T1000 (cell line): ENCODE measurements around the gene THRB.

Experiments used
- DNase-seq: peaks from one replicate; lab custom pipeline; 2025; ENCODE audit warnings: mixed read lengths; lab: John Stamatoyannopoulos, UW

The THRB gene

GRCh38 chr3:24374801-24375200 is 119.8 kb downstream of the THRB start:
- no peak for DNase-seq

- no peak for DNase-seq
These were observed 121.3 kb downstream of the THRB start for GRCh38 chr3:24373198-24373959.

DNA sequence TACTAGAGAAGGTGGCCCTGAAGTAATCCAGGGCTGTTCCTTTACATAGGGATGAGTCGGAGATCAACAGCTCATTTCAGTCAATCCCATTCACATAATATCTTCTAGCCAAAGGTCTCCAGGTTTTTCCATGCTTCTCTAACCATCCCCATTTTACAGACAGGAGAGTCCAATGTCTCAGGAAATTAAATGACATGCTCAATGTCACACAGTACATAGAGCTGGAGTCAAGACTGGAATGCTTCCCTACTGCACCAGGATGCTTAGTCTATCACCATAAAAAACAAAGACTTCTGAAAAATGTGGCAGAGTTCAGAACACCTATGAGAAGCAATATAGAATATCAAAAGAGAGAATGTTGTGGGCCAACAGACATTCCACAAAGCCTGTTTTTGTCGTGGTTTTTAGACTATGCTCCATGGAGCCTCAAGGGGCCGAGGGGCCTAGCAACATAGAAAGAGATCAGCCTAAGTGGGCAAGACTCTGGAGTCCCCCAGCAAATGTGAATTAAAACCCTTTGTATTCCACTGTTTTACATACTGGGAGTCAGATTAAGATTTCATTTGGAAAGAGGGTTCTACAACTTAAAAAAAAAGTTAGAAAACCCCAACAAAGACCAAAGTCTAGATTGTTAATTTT is 122.0 kb downstream of the THRB start:
- DNase-seq: no peak

DNA sequence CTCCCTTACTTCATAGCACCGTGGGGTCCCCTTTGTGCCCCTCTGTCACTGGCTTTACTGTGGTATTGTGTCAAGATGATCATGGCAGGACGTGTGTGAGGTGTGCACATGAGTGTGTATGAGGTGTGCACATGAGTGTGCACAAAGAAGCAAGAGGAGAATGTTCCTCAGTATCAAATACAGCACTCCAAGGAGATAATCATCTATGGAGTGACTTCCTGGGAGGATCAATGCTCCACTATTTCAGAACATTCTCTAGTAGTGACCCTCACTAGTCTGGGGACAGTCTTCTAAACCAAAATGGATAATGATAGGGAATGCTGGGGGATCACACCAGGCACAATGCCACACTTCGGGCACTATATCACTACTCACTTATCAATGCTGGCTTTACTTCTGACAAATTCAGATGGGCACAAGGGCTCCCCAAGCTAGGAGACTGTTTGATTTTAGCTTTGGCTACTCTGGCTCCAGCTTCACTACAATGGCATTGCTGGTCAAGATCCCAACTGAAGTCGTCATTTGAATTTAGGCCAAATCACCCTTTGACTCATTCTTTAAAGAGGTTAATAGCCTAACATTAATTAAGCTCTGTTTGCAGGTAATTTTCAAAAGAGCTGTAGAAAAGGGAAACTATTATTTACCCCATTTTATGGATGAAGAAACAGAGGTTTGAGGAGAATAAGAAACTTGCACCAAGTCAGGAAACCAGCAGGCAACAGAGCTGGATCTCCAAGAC is 124.1 kb downstream of the THRB start:
- no peak for DNase-seq

DNA sequence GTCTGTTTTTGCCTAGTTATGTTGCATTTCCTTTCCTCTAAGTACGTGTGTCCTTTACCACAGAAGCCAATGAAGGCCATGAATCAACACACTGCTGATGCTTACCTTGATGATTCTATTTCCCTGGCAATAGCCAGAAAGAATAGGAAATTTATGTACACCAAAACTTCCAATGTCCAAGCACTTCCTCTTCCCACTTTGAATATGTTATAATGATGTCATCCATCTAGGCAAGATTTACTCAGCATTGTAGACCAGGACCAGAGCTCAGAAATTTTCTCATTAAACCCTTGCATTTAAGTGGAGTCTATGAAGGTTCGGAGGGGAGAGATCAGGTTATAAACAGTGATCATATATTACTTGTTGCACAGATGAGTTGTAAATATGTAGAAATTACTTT is 126.0 kb downstream of the THRB start:
- no peak for DNase-seq

- DNase-seq: no peak
These were observed 126.9 kb downstream of the THRB start for GRCh38 chr3:24367664-24368264.

DNA sequence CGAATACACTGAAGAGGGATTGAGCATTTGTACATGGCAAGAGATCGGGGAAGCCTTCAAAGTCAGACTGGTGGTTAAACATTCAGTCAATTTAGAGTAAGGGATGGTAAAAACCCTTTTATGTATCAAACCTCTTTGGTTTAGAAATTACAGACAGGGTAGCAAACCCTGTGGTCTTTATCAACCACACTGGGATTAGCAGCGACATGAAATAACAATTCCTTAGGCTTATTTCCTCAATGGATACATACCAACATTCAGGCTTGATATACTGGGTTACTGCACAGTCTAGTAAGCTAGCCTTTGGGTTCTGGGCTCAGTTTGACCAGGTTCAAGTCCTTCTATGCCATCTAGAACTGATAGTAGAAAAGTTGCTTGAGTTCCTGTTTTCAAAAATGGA is 127.4 kb downstream of the THRB start:
- DNase-seq: no peak

DNA sequence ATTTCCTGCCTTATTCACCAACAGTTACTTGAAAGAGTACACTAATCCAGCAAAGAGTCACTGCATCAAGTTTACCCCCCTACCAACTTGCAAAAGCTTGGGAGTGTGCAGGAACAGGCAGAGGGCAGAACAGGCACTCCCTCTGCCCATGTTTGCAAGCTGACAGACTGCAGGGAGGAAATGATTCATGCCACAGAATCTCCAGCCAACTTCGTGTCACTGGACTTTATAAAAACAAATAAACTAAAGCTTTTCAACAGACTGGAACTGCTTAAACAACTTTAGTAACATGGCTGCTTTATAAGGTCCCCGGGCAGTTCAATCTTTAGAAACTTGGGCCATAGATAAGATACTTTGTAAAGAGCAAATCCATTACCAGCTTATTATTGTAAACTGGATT is 129.5 kb downstream of the THRB start:
- DNase-seq: peak; percentile 59

DNA sequence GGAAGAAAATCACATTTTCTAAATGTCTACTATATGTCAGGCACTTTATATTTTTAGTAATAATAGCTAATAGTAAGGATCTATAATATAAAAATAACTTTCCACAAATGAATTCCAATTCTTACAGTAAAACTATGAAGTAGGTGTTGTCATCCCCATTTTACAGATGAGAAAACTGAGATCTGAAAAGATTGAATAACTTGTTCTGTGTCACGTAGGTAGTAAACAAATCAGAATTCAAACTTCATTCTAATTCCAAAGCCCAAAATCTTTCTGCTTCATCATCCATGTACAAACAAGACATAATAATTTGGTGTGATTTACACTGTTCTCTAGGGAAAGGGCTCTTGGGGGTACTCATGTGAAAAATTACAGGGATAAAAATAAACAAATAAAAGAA is 130.3 kb downstream of the THRB start:
- no peak for DNase-seq

- no peak for DNase-seq
These were observed 131.4 kb downstream of the THRB start for GRCh38 chr3:24363242-24363641.

- no peak for DNase-seq
These were observed 133.0 kb downstream of the THRB start for GRCh38 chr3:24361623-24362022.

- DNase-seq: no peak
These were observed 133.7 kb downstream of the THRB start for GRCh38 chr3:24360957-24361356.

DNA sequence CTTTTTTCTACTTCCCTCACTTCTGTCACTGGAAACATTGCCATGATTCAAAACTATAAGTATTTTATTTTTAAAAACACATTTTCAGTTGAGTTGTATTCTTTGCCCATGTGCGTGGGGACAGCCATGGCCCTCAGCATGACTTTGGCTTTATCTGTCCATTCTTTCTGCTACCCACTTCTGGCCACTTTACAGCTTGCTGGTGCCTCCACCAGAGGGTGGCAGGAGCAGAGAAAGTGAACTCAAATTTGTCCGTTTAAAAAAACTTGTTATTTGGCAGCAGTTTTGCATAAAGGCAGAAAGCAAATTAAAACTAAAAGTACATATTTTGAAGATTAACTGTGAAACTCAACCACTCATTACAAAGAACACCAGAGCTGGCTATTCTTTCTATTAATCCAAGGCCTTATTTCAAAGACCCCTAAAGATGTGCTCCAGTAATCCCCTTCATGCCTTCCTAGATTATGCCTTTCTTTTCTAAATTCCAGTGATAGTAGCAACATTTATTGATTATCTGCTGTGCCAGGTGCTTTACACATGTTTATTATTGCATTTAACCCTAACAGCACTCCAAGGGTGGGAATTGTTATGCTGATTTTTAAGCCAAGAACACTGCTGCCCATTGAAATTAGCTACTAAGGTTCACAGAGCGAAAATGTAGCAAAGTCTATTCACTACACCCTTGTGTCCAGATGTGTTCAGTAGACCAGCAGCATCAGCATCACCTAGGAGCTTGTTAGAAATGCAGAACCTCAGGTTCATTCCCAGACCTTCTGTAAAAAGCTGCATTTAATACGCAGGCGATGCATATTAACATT is 134.8 kb downstream of the THRB start:
- DNase-seq: no peak

DNA sequence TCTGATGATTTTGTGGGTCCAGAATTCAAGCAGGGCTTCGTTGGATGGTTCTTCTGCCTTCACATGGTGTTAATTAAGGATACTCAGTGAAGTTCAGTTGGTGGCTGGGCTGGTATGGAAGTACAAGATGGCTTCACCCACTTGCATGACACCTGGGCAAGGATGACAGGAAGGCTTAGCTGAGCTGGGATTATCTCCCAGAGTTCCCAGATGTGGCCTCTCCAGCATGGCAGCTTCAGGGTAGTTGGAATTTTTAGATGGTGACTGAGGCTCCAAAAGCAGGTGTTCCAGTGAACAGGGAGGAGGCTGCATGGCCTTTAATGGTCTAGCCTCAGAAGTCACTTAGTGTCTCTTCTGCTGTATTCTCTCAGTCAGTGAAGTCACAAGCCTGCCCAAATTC is 135.5 kb downstream of the THRB start:
- no peak for DNase-seq

DNA sequence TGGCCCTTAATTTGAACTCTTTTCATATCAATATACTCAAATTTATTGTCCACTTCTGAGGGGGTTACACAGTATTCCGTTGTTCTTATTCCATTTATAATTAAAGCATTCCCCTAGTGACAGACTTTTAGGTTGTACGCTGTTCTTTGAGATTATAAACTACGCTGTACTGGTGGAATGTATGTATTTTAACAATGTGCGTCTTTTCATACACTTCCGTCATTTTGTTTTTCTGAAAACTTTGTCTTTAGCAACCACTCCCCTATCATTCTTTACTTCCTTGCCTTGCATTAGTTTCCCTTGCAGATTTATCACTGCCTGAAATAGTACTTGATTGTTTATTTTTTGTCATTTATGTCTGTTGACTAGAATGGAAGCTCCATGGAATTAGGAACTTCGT is 137.0 kb downstream of the THRB start:
- no peak for DNase-seq

- DNase-seq: no peak
These were observed 138.8 kb downstream of the THRB start for GRCh38 chr3:24355806-24356205.

DNA sequence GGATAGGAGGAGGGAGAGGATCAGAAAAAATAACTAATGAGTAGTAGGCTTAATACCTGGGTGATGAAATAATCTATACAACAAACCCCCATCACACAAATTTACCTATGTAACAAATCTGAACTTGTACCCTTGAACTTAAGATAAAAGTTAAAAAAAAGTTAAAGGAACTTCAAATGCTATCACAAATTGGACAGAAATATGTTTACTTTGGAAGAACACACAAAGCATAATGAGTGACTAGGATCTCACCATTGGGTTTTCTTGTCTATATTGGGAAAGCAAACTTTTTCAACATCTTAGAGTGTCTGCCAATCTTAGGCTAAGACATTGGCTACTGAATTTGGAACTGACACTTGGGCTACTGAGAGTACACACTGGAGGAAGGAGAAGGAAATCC is 140.4 kb downstream of the THRB start:
- DNase-seq: no peak

- DNase-seq: no peak
These were observed 141.6 kb downstream of the THRB start for GRCh38 chr3:24352893-24353553.

DNA sequence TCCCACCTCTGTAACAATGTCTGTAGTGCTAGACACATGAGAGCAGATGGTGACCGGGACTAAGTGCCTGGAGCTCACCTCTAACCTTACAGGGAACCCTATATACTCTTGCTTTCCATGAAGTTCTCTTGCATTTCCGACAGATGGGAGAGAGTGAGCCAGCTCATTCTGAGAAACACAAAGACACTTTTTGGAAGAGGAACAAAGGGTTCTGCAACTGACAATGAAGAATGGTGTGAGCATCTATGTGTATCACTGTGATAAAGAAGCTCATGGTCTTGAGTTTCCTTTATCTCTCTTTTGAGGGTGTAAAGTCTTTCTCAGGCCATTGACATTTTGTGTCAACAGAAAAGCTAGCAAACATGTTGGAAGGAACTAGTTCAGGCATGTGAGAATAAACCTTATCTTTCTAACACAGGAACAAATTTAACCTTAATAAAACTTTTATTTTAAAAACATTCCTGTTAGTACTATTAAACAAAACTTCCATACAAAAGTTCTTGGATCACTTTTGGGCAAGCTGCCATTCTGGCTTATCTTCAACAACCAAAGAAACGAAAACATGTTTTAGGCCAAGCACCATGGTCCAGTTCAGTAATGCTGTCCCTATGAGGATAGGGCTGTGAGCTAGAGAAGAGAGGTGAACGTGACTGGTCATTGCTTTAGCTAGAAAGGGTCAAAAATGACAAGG is 142.7 kb downstream of the THRB start:
- no peak for DNase-seq

- no peak for DNase-seq
These were observed 145.2 kb downstream of the THRB start for GRCh38 chr3:24349367-24350019.
